HepG2 (cell line): Measurements from ENCODE around the gene UBC. TPM values are rescaled to one million over a fixed set of nuclear protein-coding genes. Genes with fewer than 3 reads are reported as not detected.

Experiments used
- AKAP8 ChIP-seq: sonication (generic); formaldehyde crosslinking; IDR thresholded peaks from 2 replicates; pipeline ENCODE4 v1.5.1; 2020; ENCODE audit warnings: mild to moderate bottlenecking, missing genetic modification reagents
- FOSL2 ChIP-seq: sonication (generic); formaldehyde crosslinking; IDR thresholded peaks from 2 replicates; pipeline ENCODE4 v1.4.0; 2020; ENCODE audit warnings: missing genetic modification reagents
- HOXA3 ChIP-seq: sonication (generic); formaldehyde crosslinking; IDR thresholded peaks from 2 replicates; pipeline ENCODE4 v1.5.0; 2020; ENCODE audit warnings: missing genetic modification reagents
- LBX2 ChIP-seq: sonication (generic); formaldehyde crosslinking; IDR thresholded peaks from 2 replicates; pipeline ENCODE4 v1.5.0; 2020; ENCODE audit warnings: missing genetic modification reagents, mild to moderate bottlenecking, borderline replicate concordance
- PITX1 ChIP-seq: sonication (generic); formaldehyde crosslinking; IDR thresholded peaks from 2 replicates; pipeline ENCODE4 v1.5.1; 2020; ENCODE audit warnings: mild to moderate bottlenecking, missing genetic modification reagents
- TGIF2 ChIP-seq: IDR thresholded peaks from 2 replicates; pipeline ENCODE4 v1.6.1; 2016; ENCODE audit warnings: control low read depth, missing compliant biosample characterization
- ZNF605 ChIP-seq: sonication (generic); formaldehyde crosslinking; IDR thresholded peaks from 2 replicates; pipeline ENCODE4 v1.8.0; 2022; ENCODE audit warnings: mild to moderate bottlenecking, missing genetic modification reagents
- ZXDC ChIP-seq: sonication (generic); formaldehyde crosslinking; IDR thresholded peaks from 2 replicates; pipeline ENCODE4 v1.5.0; 2020; ENCODE audit warnings: mild to moderate bottlenecking, missing genetic modification reagents
- polyA plus RNA-seq, 8 experiments: library from polyadenylated mRNA; depleted of rRNA in 3 of 8; stranded (reverse) in 7 of 8; unstranded in 1 of 8; fragments of >200 nt; fragmentation: Illumina TruSeq in 4 of 8; extraction: Trizol in 4 of 8; gene quantifications; 2 replicates each; pipeline versions ENCODE4 v1.2.1 to v1.2.3, GENCODE V29; 2011 to 2016; ENCODE audit warnings: low read depth in 4 of 8, missing spikeins in 1 of 8, mixed read lengths in 1 of 8; ENCODE audit not compliant: insufficient read depth in 1 of 8
- total RNA-seq, 5 experiments: library from RNA; depleted of rRNA; stranded (reverse); fragments of >200 nt; fragmentation: Illumina TruSeq; extraction: Trizol; gene quantifications; 2 replicates each; pipeline ENCODE4 v1.2.3, GENCODE V29; 2016; ENCODE audit warnings: low read depth in 1 of 5

UBC gene
- total and polyA plus RNA-seq, 2 of the 13 experiments (the other 11 are each of a cell fraction or from before 2014, with no cell fraction given) = 805 to 1,432 TPM

GRCh38 chr12:124913474-124914391 is 717 bp downstream of the UBC start (continued):
- TF ChIP-seq FOSL2 (CRISPR knock-in tag) (peak; percentile 56), ZXDC (no peak; the same call in 1 of the 2 replicates), TGIF2 (CRISPR knock-in tag) (0 out of 2 replicates have a peak, but pooled peaks have one; percentile 9), ZNF605 (CRISPR knock-in tag) (peak; percentile 10; the same call in 1 of the 2 replicates), LBX2 (CRISPR knock-in tag) (no peak), PITX1 (CRISPR knock-in tag) (0 out of 2 replicates have a peak, but pooled peaks have one; percentile 17), AKAP8 (CRISPR knock-in tag) (peak; percentile 76), HOXA3 (peak; percentile 72)
